ENCODE measurements around the gene COL12A1. TPM values are rescaled to one million over a fixed set of nuclear protein-coding genes. Genes with fewer than 3 reads are reported as not detected.

COL12A1 gene
- total and polyA plus RNA-seq, 9 donors = 134 to 277 (median 168) TPM

DNA sequence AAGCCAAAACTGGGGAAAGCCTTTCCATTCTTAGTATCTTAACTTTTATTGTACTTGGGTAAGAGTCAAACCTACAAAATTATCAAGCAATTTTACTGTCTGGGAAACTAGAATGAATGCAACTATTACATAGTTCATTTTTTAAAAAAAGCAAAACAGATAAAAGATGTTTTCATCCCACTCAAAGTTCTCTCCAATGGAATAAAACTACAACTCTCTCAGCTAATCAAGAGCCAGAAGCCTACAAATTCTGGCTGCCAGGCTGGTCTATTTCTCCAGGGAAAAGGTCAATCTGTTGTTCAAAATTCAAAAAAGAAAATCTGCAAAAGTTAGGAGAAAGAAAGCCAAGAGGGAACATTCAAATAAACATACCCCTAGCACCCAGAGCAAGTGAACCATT is 56.2 kb downstream of the COL12A1 start:
- Histone ChIP-seq H3K4me1 (ENCODE audit: insufficient read depth) (peaks cover 5% of the 10 kb centered on the region), H3K27me3 (no peaks in the 10 kb centered on the region), H3K36me3 (no peaks in the 10 kb centered on the region), H3K9me3 (no peaks in the 10 kb centered on the region), H3K4me3 (no peak overlapping the region), H3K27ac (peak overlapping the region in 1 of 2 donors; percentile 50)
- TF ChIP-seq POLR2A (IDR thresholded peaks at IDR 0.05) (no peak), EP300 (IDR thresholded peaks at IDR 0.05) (no peak), CTCF (IDR thresholded peaks at IDR 0.05) (no peak)
- DNase-seq = peak in 3 of 5 donors; percentile 17 to 57 (median 29)
- intact Hi-C loops (cut with DNase I) = no loop called here

DNA sequence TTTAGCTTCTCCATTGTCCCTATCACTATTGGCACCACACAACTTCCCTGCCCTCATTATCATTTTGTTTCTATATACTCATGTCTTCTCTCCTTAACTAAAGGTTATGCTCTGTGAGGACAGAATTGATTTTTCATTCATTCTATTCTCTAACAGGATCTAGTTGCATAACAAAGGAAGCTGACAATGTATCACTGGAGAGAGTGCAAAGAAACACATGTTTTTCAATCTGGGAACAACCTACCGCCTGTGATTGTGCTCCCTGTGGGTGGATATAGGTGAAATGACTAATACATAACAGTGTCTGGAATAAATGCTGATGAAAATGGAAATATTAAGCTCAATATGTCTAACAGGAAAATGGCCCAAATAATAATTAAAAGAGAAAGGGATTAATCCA is 56.6 kb downstream of the COL12A1 start:
- H3K27me3 ChIP-seq = no peaks in the 10 kb centered on the region
- H3K36me3 ChIP-seq = no peaks in the 10 kb centered on the region
- no peak overlapping the region for H3K4me3 ChIP-seq
- no peak for TF ChIP-seq CTCF (IDR thresholded peaks at IDR 0.05)
- TF ChIP-seq EP300 (IDR thresholded peaks at IDR 0.05) = no peak
- no peak for TF ChIP-seq POLR2A (IDR thresholded peaks at IDR 0.05)
- 6 to 19% (median 14%) methylated on average over 1 of the region's 1 CpG for WGBS, 3 donors
- peak overlapping the region in 1 of 2 donors; percentile 50 for H3K27ac ChIP-seq
- no peak for DNase-seq
- intact Hi-C loops (cut with DNase I) = no loop called here
- H3K9me3 ChIP-seq = no peaks in the 10 kb centered on the region
- H3K4me1 ChIP-seq (ENCODE audit: insufficient read depth) = peaks cover 7% of the 10 kb centered on the region

DNA sequence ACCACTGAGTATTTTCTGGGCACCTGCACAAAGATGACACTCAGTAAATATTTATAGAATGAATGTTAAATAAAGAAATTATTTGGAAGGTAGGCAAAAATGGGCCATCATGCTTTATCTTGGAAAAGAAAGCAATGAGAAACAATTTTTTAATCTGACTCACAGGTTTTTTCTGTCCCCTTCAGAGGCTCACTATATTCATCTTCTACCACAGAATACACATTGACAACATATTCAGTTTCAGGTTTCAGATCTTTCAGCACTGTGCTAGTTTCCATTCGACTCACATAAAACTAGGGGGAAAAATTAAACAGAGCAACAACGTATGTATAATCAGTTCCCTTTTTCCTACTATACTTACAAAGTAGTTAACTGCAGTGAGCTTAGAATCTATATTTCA is 58.3 kb downstream of the COL12A1 start:
- Histone ChIP-seq H3K9me3 (no peaks in the 10 kb centered on the region), H3K27ac (no peak overlapping the region), H3K36me3 (no peaks in the 10 kb centered on the region), H3K4me3 (no peak overlapping the region), H3K27me3 (no peaks in the 10 kb centered on the region), H3K4me1 (ENCODE audit: insufficient read depth) (peaks cover 7% of the 10 kb centered on the region)
- no peak for TF ChIP-seq POLR2A (IDR thresholded peaks at IDR 0.05)
- TF ChIP-seq EP300 (IDR thresholded peaks at IDR 0.05) = no peak
- DNase-seq = no peak
- WGBS, 3 donors = 83 to 90% (median 89%) methylated on average over 2 of the region's 2 CpGs
- intact Hi-C loops (cut with DNase I) = no loop called here

DNA sequence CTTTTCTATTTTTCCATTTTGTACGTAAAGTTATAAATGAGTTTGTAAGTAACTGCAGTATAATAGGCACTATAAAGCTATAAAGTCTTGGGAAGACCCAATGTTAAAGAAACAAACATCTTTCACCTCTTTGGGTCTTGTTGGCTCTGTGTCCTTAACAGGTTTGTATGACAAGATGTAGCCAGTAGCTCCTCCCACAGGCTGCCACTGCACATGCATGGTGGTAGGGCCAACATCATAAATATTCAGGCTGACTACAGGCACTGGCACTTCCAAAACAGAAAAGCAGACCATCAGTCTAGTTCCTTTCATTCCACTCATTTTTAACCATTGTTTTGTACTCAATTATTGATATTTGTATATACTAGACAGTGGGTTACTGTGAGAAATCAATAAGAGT is 59.9 kb downstream of the COL12A1 start:
- intact Hi-C loops (cut with DNase I) = no loop called here
- H3K9me3 ChIP-seq = no peaks in the 10 kb centered on the region

DNA sequence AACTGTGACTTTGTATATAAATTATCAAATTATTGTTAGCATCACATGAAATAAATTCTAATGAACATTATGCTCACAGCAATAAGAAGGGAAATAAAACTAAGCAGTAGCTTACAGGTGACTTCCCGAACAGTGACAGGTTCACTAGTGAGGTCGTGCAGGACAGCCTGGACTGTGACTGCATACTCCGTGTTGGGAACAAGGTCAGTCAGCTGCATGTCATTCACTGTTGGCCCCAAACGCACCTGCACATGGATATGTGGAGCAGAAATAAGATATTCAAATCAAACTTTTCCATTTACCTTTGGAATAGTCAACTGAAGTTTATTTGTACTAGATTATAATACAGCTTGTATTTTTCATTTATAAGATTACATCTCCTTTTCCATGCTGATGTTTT is 60.6 kb downstream of the COL12A1 start:
- Histone ChIP-seq H3K9me3 (no peaks in the 10 kb centered on the region), H3K4me1 (ENCODE audit: insufficient read depth) (peaks cover 7% of the 10 kb centered on the region), H3K36me3 (no peaks in the 10 kb centered on the region), H3K4me3 (no peak overlapping the region), H3K27ac (no peak overlapping the region), H3K27me3 (no peaks in the 10 kb centered on the region)
- no peak for TF ChIP-seq EP300 (IDR thresholded peaks at IDR 0.05)
- no peak for TF ChIP-seq POLR2A (IDR thresholded peaks at IDR 0.05)
- TF ChIP-seq CTCF (IDR thresholded peaks at IDR 0.05) = no peak
- intact Hi-C loops (cut with DNase I) = no loop called here
- DNase-seq = no peak
- WGBS, 3 donors = 91 to 95% (median 93%) methylated on average over 4 of the region's 4 CpGs

More for the DNA sequence above, 59.9 kb downstream of the COL12A1 start:
- no peaks in the 10 kb centered on the region for H3K27me3 ChIP-seq
- no peak overlapping the region for H3K4me3 ChIP-seq
- TF ChIP-seq POLR2A (IDR thresholded peaks at IDR 0.05) = no peak
- no peak for TF ChIP-seq CTCF (IDR thresholded peaks at IDR 0.05)
- no peak for TF ChIP-seq EP300 (IDR thresholded peaks at IDR 0.05)
- WGBS, 3 donors = 50 to 97% (median 55%) methylated on average over 1 of the region's 1 CpG
- H3K27ac ChIP-seq = no peak overlapping the region
- DNase-seq = no peak
- H3K4me1 ChIP-seq (ENCODE audit: insufficient read depth) = peaks cover 7% of the 10 kb centered on the region
- H3K36me3 ChIP-seq = no peaks in the 10 kb centered on the region
